ENCODE measurements around the gene FBXO3.
"Not testable (repeated sequence)": the region's sequence is repeated elsewhere in the genome, so short reads cannot be mapped to it uniquely, and the experiment has no call there.

The FBXO3 gene, protein sequence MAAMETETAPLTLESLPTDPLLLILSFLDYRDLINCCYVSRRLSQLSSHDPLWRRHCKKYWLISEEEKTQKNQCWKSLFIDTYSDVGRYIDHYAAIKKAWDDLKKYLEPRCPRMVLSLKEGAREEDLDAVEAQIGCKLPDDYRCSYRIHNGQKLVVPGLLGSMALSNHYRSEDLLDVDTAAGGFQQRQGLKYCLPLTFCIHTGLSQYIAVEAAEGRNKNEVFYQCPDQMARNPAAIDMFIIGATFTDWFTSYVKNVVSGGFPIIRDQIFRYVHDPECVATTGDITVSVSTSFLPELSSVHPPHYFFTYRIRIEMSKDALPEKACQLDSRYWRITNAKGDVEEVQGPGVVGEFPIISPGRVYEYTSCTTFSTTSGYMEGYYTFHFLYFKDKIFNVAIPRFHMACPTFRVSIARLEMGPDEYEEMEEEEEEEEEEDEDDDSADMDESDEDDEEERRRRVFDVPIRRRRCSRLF

DNA sequence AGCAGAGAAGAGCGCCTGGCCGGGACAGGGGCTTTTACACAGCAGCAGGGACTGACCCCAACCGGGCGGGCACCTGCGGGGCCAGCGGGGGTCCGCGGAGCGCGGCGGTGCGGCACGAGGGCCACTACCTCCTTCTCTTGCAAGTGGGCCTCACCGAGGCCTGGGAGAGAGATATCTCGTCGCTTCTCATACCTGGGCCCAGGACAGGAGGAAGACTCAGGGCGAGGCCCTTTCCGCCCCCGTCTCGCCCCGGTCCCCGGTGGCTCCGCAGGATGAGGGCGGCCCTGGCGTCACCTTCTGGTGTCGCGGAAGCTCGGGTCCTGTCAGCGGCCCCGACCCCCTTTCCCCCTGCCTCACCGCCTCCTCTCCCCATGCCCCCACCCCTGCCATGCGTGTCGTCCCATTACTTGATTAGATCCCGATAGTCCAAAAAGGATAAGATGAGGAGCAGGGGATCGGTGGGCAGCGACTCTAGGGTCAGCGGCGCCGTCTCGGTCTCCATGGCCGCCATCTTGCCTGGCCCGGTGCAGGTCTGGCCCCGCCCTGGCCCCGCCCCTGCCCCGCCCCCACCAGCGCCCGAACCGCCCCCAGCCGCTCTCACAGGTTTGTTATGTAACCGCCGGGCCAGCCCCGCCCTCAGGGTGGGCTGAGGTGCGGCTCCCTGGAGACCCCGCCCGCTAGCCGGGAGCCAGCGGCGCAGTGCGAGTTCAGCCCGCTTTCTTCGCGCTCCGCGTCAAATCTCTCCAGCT lies at the start of gene FBXO3:
FBXO3 (minus strand) TSS at position 534 of the 749 bp plus-strand sequence; CDS start at position 511, 23 bp downstream.
- DNase-seq: peak; percentile 88 to 93 (median 93)

DNA sequence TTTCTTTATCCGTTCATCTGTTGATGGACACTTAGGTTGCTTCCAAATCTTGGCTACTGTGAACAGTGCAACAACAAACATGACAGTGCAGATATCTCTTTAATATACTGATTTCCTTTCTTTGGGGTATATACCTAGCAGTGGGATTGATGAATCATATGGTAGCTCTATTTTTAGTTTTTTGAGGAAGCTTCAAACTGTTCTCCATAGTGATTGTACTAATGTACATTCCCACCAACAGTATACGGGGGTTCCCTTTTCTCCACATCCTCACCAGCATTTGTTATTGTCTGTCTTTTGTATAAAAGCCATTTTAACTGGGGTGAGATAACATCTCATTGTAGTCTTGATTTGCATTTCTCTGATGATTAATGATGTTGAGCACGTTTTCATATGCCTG lies 48.7 kb upstream of the FBXO3 start:
- DNase-seq: not testable (repeated sequence)

DNA sequence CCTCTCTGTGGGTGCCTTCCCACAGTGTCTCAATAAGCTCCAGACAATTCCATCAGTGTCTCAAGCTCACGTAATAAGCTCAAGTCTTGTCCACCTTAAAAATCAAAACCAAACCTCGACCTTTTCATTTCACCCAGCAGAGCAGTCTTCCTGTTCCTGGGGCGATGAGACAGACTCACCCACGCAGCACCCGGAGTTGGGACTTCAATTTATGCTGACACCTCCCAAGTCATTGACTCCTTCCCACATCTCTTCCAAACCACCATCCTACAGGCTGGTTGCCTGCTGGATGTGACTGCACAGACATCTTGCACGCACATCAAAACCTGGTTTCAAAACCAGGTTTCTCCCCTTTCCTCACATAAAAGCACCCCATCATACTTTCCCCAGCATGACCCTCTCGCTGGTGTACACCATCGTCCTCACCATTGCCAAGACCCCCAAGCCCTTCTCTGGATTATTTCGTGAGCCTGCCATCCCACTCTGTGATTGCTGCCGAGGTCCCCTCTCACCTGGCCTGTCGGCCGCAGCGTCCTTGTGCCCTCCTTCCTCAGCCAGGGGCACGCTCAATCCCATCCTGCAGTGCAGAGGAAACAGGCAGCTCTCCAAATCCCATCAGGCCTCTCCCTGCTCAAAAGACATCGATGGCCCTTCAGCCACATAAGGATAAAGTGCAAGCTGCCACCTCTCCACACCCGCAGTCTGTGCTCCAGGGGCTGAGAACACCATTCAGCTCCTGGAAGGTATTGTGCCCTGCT lies 45.1 kb upstream of the FBXO3 start:
- DNase-seq: no peak

DNA sequence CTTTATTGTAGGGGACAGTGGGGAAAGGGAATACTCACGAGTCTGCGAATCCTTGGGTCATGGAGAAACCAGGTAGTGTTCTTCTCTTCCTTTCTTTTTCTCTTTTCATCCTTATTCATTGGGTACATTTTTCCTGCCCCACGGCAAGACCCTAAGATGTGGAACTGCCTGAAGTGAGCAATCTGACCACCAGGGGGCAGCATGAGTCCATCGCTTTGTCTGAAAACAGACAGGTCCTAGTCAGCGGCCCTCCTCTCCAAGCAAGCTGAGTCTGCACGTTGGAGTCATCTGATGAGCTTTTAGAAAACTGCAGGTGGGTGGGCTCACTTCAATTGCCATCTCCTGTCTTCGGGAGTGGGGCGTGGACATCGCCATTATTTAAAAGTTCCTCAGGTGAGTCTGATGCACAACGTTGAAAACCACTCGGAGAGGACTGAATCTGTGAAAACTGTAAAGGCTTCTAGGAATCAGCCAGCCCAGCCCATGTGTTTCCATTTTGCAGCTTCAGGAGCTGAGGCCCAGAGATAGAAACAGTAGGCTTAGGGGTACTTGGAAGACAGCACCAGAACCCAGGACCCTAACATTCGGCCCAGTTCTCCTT lies 34.0 kb upstream of the FBXO3 start:
- DNase-seq: peak; percentile 74 to 92 (median 90)

DNA sequence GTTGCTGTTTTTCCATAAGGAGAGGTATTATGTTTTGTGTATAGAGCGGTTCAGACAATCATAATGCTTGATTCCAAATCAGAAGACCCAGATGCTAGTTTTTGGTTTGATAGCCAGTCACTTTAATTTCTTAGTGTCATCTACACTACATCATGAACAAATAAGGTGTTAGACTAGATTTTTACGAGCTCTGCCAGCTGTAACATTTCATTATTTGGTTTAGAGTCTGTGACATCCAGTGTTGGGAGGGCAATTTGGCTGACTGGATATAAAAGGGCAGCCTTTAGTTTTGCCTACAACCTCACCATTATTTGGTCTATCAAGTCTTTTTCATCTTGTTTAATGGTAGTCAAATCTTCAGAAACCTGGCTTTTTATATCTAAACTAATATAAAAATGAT lies 30.2 kb upstream of the FBXO3 start:
- peak in 2 of 3 experiments; percentile 17 to 53 for DNase-seq

DNA sequence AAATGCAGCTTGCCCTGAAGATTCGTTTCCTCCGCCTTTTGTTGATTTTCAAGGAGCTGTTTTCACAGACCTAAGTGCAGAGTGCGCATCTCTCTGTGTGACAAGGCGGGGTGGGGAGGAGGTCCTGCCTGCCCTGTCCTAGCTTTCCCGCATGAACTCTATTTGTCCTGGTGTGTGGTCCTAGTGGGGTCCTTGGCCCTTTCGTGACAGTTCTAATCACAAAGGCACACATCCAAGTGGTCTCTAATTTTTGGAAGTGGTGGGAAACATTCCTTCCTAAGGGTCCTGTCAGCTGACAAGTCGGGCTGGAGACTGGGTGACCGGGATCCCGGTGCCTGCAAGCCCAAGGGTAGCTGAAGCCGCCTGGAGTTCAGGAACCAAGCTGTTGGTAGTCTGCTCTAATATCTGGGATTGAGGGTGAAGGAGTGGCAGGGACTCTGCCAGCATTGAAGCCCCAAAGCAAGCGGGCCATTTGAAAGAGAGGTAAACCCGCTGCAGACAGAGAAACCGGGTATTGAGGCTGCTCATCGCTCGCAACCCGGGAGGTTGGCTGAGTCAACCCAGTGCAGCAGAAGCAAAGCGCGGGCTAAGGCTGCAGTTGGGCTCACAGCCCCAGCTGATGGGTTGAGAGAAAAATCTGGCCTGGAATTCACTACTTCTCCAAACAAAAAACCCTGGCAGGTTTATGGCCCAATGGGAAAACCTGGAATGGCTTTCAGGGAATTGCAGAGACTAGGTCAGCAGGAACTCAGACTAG lies 28.1 kb upstream of the FBXO3 start:
- DNase-seq: peak; percentile 81 to 94 (median 89)

DNA sequence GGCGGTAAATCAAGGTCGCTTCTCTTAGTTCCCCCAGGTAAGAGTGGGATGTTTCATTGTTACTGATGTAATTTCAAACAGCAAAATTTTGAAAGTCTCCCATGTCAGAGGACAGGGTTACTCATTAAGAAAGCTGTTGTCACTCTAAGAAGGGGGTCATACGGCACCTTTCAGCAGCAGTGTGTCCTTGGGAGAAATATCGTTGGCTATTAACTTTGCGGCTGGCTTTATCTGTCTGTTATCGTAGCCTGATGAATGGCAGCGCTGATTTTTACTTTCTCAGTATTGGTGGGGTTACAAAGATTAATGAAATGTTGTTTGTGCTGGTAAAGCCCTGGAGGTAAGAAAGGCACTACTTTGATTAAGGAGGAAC lies 27.5 kb upstream of the FBXO3 start:
- no peak for DNase-seq

DNA sequence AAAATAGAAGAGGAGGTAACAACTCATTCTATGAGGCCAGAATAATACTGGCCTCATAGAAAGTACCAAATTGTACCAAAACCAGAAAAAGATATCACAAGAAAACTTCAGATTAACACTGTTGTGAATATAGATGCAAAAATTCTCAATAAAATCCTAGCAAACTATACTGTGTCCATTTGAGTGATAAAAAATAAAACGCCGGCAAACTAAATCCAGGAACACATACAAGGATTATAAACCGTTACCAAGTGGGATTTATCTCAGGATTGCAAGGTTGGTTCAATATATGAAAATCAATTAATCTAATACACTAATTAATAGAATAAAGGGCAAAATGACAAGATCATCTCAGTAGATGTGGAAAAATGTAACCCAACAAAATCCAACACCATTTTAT lies 23.6 kb upstream of the FBXO3 start:
- no peak for DNase-seq

DNA sequence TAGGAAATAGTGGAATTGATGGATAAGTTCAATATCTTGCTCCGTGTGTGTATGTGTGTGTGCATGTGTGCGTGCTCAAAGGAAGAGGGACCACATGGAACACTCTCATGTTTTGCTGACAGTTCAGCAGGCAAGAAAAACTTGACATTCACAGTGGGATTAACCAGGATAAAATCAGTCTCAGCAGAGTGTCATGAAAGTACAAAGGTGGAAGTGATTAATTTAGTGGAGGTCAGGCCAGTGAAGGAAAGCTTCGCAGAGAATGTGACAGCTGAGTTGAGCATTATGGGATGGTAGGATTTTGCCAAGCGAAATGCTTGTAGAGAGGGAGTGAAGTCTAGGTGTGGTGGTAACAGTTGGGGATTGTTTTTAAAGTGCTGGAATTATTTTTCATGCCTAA lies 15.7 kb upstream of the FBXO3 start:
- DNase-seq: no peak

DNA sequence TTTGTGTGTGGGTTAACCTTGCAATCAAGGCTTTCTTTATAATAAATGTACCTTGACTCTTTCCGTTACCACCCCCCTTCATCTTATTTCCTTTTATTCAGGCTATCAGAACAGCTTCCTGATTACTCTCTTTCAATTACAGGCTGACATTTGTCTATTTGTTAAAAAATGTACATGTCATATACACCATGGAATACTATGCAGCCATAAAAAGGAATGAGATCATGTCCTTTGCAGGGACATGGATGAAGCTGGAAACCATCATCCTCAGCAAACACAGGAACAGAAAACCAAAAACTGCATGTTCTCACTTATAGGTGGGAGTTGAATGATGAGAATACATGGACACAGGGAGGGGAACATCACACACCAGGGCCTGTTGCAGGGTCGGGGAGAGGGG lies 13.8 kb upstream of the FBXO3 start:
- DNase-seq: not testable (repeated sequence)

DNA sequence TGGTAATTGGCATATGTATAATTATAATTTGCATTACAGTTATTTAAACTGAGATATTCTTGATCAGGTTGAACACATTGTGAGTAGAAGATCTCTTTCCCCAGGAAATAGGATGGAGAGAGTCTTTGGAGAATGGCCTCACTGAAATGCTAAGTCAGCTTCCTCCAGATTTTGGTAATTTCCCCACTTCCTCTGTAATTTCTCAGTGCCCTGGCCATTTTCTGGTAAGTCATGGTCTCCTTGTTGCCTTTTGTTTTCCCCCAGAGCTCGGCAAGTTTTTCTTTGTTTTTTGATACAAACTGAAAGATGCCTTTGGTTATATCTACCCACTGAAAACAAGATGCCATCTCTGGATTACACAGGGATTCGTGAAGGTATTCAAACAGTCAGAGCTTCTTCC lies 12.8 kb upstream of the FBXO3 start:
- no peak for DNase-seq

DNA sequence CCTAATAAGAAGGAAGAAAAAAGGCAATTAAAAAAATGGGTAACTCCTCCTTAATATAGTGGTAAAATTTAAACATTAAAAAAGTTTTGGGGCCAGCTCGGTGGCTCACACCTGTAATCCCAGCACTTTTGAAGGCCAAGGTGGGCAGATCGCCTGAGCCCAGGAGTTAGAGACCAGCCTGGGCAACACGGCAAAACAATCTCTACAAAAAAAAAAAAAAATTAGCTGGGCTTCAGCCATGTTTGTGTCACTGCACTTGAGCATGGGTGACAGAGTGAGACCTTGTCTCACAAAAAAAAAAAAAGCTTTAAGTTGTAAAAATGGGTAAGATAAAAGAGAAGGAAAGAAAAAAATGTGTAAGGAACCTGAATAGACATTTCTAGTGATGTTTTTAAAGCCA lies 11.3 kb upstream of the FBXO3 start:
- DNase-seq: no peak

DNA sequence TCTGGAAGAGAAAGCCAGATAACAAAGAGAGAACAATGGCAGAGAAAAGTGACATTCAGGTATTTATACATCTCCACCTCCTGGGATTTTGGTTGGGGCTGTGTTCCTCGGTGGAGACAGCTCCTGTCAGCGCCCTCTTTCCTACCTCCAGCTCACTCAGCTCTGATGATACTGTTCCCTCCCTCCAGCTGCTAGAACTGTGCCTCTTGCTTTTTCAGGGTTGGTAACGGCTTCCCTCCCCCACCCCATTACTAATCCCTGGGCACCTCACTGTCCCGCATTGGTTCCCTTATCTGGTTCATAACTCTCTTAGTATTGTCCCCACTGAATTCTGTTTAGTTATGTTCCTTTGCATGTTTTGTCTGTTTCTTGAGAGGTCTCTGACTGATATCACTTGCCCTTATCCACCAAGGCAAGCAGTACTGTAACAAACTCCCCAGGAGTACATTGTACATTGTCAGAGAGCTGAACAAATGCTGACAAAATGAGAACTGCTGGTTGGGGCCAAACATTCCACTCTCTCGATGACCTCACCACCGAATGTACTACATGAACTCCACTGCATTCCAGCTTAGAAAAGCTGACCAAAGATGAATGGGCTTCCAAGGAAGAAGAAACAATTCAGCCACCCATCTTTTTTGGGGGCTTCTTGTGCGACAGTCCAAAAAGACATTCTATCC lies 5.7 kb upstream of the FBXO3 start:
- DNase-seq: no peak

DNA sequence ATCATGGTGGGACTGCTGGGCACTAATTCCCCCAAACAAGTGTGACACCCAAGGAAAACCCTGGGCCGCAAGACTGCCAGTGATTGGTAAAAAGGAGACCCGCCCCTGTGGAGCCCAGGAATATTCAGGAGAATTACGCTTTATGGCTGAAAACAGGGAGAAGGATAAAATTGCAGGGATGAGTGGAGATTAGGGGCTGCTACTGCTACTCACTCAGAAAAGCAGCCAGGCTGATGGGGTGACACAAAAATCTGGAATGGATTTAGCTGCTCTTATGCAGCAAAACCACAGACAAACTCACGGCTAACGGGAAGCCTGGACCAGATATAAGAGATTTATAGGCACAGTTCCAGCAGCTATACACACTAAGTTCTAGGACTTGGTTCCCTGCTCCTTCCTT lies 4.4 kb upstream of the FBXO3 start:
- peak in 1 of 3 experiments; percentile 73 for DNase-seq

DNA sequence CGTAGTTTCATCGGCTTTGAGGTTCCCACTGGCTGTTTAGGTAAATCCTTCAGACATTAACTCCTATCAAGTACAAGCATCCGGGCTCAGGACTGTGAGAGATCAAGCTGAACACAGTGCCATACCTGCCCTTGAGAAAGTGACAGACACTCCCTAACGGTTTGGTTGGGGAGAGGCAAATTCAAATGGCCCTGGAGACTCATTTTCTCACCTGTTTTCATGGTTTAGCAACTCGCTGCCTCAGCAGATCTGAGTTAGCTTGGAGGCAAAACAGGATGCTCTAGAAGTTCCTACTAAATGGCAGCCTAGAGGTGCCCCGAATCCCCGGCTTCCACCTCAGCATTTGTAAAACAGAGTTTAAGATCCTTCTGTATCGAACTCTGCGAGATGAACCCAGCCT lies 3.6 kb upstream of the FBXO3 start:
- peak in 1 of 3 experiments; percentile 45 for DNase-seq

DNA sequence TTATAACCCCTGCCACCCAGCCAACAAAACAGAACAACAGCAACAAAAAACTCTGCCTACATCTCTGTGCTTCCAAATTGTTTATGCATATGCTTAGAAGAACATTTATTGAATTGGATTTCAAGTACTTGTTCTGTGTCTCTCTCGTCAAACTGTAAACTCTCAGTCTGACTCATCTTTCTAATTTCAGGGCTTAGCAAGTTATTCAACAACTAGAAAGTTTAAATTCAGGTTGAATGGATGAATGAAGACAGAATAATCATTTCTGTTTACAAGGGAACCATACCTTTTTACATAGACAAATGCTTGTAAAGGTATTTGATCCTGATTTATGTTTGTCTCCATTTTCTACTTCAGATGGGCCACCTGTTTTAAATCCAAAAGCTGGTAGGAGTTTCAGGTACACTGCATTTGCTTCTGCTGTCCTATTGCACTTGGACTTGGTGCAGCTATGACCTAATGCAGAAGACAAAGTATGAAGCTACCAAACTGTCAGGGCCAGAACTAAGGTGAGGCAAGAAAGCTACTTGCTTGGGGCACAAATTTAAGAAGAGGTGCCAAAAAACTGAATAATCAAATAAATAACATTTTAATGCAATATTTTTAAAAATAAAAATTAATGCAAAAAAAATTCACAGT lies 1.6 kb upstream of the FBXO3 start:
- peak in 1 of 3 experiments; percentile 5 for DNase-seq

DNA sequence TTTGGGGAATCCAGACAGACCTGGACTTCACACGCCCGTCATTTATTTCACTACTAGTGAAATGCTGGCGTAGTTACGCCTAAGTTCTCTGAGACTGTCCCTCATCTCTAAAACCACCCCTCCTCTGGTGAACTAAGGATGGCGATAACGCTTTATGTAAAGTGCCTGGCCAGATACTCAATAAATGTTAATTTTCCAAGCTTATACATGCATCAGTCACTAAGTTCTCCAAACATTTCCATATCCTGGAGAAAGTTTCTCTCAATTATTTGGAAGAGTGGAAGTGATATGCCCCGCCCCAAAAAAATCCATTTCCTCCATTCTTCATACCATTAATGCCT lies 1.1 kb upstream of the FBXO3 start:
- DNase-seq: no peak

DNA sequence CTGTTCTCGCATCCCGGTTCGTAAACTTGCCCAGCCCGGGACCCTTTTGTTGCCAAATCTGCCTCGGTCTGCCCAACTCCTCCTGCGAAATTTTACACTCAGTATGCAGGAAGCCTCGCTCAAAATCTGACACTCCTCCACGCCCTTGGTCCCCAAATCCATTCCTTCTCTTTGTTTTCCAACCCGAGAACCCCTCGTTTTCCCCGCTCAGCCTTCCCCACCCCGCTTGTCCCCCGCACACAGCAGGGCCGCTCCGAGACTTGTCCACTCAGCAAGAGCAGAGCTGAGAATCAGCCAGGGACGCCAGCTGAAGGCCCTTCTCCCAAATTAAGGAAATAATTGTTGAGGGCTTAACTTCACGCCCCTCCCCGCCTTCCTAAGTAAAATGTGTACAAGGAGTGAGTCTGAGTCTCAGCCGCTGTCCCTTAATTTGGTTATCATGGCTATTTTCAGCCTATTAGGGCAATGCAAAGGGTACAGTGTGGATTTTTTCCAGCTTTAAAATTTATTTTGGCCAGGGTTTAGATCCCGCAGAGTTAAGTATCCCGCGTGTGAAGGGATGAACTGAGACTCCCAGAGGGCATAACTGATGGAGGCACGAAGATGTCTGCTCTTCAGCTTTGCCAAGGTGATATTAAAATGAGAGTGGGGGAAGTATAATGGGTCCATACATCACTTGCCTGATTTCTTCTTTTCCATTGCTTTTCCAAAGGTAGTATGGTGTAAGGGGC lies 581 bp upstream of the FBXO3 start:
- DNase-seq: peak in 1 of 3 experiments; percentile 54

DNA sequence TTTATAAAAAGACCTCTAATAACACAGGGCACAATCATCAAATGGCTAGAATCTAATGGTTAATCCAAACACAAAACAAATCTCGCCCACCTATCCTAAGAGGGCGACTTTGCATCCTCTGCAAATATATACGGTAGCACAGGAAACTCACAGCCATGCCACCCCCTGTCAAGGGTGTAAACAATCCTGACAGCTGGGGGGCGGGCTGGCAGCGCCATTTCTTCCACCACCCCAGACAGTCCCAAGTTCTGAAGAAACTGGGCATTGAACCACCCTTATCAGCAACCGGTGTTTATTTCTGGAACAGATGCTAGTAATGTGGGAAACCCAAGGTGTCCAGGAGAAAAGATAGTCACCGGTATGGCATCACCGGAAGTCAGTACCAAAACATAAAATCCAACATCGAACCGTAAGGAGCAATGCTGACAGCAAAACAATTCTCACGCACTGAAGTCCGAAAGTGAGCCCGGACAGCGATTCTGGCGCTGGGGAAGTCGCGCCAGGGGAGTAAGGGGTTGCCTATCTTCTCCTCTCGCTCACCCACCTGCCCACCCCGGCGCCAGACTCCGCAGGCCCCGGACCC lies 825 bp downstream of the FBXO3 start:
- peak in 1 of 3 experiments; percentile 55 for DNase-seq

DNA sequence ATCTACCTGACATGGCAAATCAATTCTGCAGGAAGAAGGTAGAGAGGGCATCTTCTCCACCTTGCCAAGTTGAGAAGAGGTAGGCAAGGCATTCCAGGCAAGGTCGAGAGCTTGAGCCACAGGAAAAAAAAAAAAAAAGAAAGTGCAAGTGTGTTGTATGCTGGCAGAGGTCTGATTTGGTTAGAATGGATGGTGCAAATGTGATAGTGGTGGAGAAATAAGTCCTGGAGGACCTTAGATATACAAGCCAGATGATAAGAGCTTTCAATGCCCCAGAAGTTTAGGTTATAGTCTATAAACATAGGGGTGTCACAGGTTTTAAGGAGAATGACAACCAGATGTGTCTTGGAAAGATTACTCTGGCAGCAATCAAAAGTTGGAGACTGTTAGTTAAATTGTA lies 1.4 kb downstream of the FBXO3 start:
- DNase-seq: no peak

All from NCI-H1417 (cell line).